HepG2 (cell line): ENCODE results near the gene FUT1. TPM values are rescaled to one million over a fixed set of nuclear protein-coding genes. Genes with fewer than 3 reads are reported as not detected.

Experiments used
- AFF4 ChIP-seq: sonication (generic); formaldehyde crosslinking; IDR thresholded peaks from 2 replicates; pipeline ENCODE4 v1.4.0; 2020; ENCODE audit warnings: missing genetic modification reagents
- DNMT3B ChIP-seq: conservative IDR thresholded peaks from 2 replicates; pipeline ENCODE4 v1.6.1; 2016; ENCODE audit warnings: missing biosample characterization, control low read depth
- ELK4 ChIP-seq: sonication (generic); formaldehyde crosslinking; IDR thresholded peaks from 2 replicates; pipeline ENCODE4 v1.9.0; 2021; ENCODE audit warnings: missing genetic modification reagents, borderline replicate concordance
- GRHL1 ChIP-seq: sonication (generic); formaldehyde crosslinking; conservative IDR thresholded peaks from 2 replicates; pipeline ENCODE4 v1.8.0; 2022; ENCODE audit warnings: missing genetic modification reagents
- KDM5B ChIP-seq: sonication (generic); formaldehyde crosslinking; IDR thresholded peaks from 2 replicates; pipeline ENCODE4 v1.4.0; 2020; ENCODE audit warnings: missing genetic modification reagents, mild to moderate bottlenecking, borderline replicate concordance
- RBM39 ChIP-seq: fragments of 200-400 bp; formaldehyde crosslinking; IDR thresholded peaks from one replicate; pipeline ENCODE4 v1.6.1; 2018; ENCODE audit warnings: antibody characterized with exemption, mild to moderate bottlenecking, low read depth, low read length; ENCODE audit not compliant: poor library complexity, severe bottlenecking
- SALL2 ChIP-seq: sonication (generic); formaldehyde crosslinking; IDR thresholded peaks from 2 replicates; pipeline ENCODE4 v1.8.1; 2023; ENCODE audit warnings: mild to moderate bottlenecking, missing genetic modification reagents, inconsistent platforms
- SMAD9 ChIP-seq: sonication (generic); formaldehyde crosslinking; IDR thresholded peaks from 2 replicates; pipeline ENCODE4 v1.5.1; 2020; ENCODE audit warnings: mild to moderate bottlenecking, missing genetic modification reagents
- SNAI1 ChIP-seq: sonication (generic); formaldehyde crosslinking; IDR thresholded peaks from 2 replicates; pipeline ENCODE4 v1.5.0; 2020; ENCODE audit warnings: mild to moderate bottlenecking, missing genetic modification reagents, borderline replicate concordance
- THYN1 ChIP-seq: sonication (generic); formaldehyde crosslinking; IDR thresholded peaks from 2 replicates; pipeline ENCODE4 v1.8.1; 2023; ENCODE audit warnings: low read depth, mild to moderate bottlenecking, moderate library complexity, missing genetic modification reagents, borderline replicate concordance
- TMF1 ChIP-seq: sonication (generic); formaldehyde crosslinking; IDR thresholded peaks from 2 replicates; pipeline ENCODE4 v1.8.1; 2022; ENCODE audit warnings: low read depth, missing genetic modification reagents
- TOE1 ChIP-seq: sonication (generic); formaldehyde crosslinking; IDR thresholded peaks from 2 replicates; pipeline ENCODE4 v1.4.0; 2020; ENCODE audit warnings: mild to moderate bottlenecking, missing genetic modification reagents
- ZBTB7A ChIP-seq: sonication (generic); formaldehyde crosslinking; IDR thresholded peaks from 2 replicates; pipeline ENCODE4 v1.8.0; 2022; ENCODE audit warnings: mild to moderate bottlenecking, missing genetic modification reagents
- ZFY ChIP-seq: sonication (generic); formaldehyde crosslinking; IDR thresholded peaks from 2 replicates; pipeline ENCODE4 v1.4.0; 2020; ENCODE audit warnings: missing genetic modification reagents
- ZNF510 ChIP-seq: sonication (generic); formaldehyde crosslinking; IDR thresholded peaks from 2 replicates; pipeline ENCODE4 v1.4.0; 2020; ENCODE audit warnings: low read depth, mild to moderate bottlenecking, missing genetic modification reagents
- ZNF512B ChIP-seq: sonication (generic); formaldehyde crosslinking; IDR thresholded peaks from 2 replicates; pipeline ENCODE4 v1.5.1; 2020; ENCODE audit warnings: missing genetic modification reagents, mild to moderate bottlenecking, borderline replicate concordance
- ZNF672 ChIP-seq: sonication (generic); formaldehyde crosslinking; IDR thresholded peaks from 2 replicates; pipeline ENCODE4 v1.8.1; 2022; ENCODE audit warnings: missing genetic modification reagents
- ZNF784 ChIP-seq: sonication (generic); formaldehyde crosslinking; IDR thresholded peaks from 2 replicates; pipeline ENCODE4 v1.5.1; 2020; ENCODE audit warnings: missing genetic modification reagents, mild to moderate bottlenecking, borderline replicate concordance
- polyA plus RNA-seq, 8 experiments: library from polyadenylated mRNA; depleted of rRNA in 3 of 8; stranded (reverse) in 7 of 8; unstranded in 1 of 8; fragments of >200 nt; fragmentation: Illumina TruSeq in 4 of 8; extraction: Trizol in 4 of 8; gene quantifications; 2 replicates each; pipeline versions ENCODE4 v1.2.1 to v1.2.3, GENCODE V29; 2011 to 2016; ENCODE audit warnings: low read depth in 4 of 8, missing spikeins in 1 of 8, mixed read lengths in 1 of 8; ENCODE audit not compliant: insufficient read depth in 1 of 8
- total RNA-seq, 5 experiments: library from RNA; depleted of rRNA; stranded (reverse); fragments of >200 nt; fragmentation: Illumina TruSeq; extraction: Trizol; gene quantifications; 2 replicates each; pipeline ENCODE4 v1.2.3, GENCODE V29; 2016; ENCODE audit warnings: low read depth in 1 of 5

FUT1 gene
- total and polyA plus RNA-seq, 2 of the 13 experiments (the other 11 are each of a cell fraction or from before 2014, with no cell fraction given), result 0.07 to 1.1 TPM

- TF ChIP-seq GRHL1 (CRISPR knock-in tag) (no peak), ZNF784 (CRISPR knock-in tag) (no peak; the same call in 1 of the 2 replicates), ZNF512B (CRISPR knock-in tag) (no peak), RBM39 (no peak), THYN1 (CRISPR knock-in tag) (no peak), TMF1 (CRISPR knock-in tag) (no peak), TOE1 (CRISPR knock-in tag) (no peak), ZFY (CRISPR knock-in tag) (no peak), ELK4 (no peak), ZNF510 (CRISPR knock-in tag) (no peak), SMAD9 (CRISPR knock-in tag) (no peak), SALL2 (CRISPR knock-in tag) (no peak), AFF4 (no peak), KDM5B (CRISPR knock-in tag) (no peak), DNMT3B (no peak), ZNF672 (no peak), SNAI1 (CRISPR knock-in tag) (0 out of 2 replicates have a peak, but pooled peaks have one; percentile 22), ZBTB7A (no peak)
These were observed 32.9 kb downstream of the FUT1 start, which contains the start of gene MAMSTR (continued) for GRCh38 chr19:48719263-48720171.
